SK-N-SH (cell line): ENCODE data around the gene STOML1.

ENCODE experiments used
- CHD2 ChIP-seq: fragments of 150-350 bp; IDR thresholded peaks from 2 replicates; pipeline ENCODE4 v1.6.1; 2018; ENCODE audit warnings: low read length; ENCODE audit not compliant: partially characterized antibody
- MAX ChIP-seq: IDR thresholded peaks from 2 replicates; pipeline ENCODE4 v1.4.0; 2012; ENCODE audit warnings: low read depth
- PBX3 ChIP-seq: IDR thresholded peaks from 2 replicates; pipeline ENCODE4; 2012
- RCOR1 ChIP-seq: fragments of 150-350 bp; IDR thresholded peaks from 2 replicates; pipeline ENCODE4 v1.6.1; 2017; ENCODE audit warnings: antibody characterized with exemption, low read length
- SMC3 ChIP-seq: IDR thresholded peaks from 2 replicates; pipeline ENCODE4 v1.6.1; 2012; ENCODE audit warnings: low read depth, low read length, improper control_type of control experiment

GRCh38 chr15:74013374-74013894, 21.3 kb upstream of the STOML1 start:
- TF ChIP-seq MAX (no peak), RCOR1 (no peak), PBX3 (no peak), CHD2 (no peak), SMC3 (no peak)
